BE2C (cell line): ENCODE measurements around the gene PTGDS.

Source experiments
- DNase-seq: peaks from one replicate; pipeline ENCODE4 v3.0.0-alpha.2; 2020
- H3K27me3 ChIP-seq: fragments of 250-450 bp; sonication (Bioruptor Pico); 2 replicates; pipeline ENCODE4 v1.5.1; 2020; ENCODE audit warnings: mild to moderate bottlenecking
- H3K36me3 ChIP-seq: fragments of 250-450 bp; sonication (Bioruptor Pico); 2 replicates; pipeline ENCODE4 v1.5.1; 2020; ENCODE audit warnings: mild to moderate bottlenecking
- H3K4me1 ChIP-seq: fragments of 250-450 bp; sonication (Bioruptor Pico); 2 replicates; pipeline ENCODE4 v1.5.1; 2020
- H3K4me3 ChIP-seq: 2 replicates; pipeline ENCODE4 v1.5.1; 2011; ENCODE audit warnings: low read depth, low read length
- H3K9me3 ChIP-seq: fragments of 250-450 bp; sonication (Bioruptor Pico); 2 replicates; pipeline ENCODE4 v1.5.1; 2020
- TF ChIP-seq, protein P1 (sequence below): IDR thresholded peaks from 2 replicates; pipeline ENCODE4 v1.5.1; 2012; ENCODE audit warnings: mild to moderate bottlenecking, low read depth, low read length

PTGDS gene

DNA sequence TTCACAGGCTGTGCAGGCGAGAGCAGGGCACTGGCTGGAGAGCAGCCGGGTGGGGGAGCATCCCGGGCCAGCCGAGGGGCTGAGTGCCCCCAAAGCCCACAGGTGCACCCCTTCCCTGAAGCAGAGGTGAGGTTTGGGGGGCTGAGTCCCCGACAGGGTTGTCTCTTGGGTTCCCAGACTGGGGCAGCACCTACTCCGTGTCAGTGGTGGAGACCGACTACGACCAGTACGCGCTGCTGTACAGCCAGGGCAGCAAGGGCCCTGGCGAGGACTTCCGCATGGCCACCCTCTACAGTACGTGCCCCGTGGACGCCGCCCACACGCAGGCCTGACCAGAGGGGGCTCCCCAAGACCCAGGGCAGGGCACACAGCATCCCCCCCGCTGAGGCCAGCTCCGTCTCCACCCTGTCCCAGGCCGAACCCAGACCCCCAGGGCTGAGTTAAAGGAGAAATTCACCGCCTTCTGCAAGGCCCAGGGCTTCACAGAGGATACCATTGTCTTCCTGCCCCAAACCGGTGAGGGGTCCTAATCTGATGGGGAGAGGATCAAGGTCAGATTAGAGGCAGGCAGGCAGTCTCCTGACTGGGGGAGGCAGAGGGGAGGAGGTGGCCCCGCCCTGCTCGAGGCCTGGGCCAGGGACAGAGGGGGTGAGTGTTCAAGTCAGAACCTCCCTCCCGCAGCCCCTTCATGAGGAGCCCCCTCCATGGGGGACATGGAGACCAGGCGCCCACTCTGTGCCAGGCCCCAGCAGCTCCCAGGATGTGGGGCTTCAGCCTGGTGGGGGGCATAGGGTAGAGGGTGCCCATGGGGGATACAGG, 2.7 kb downstream of the PTGDS start:
- no peaks in the 10 kb centered on the region for H3K27me3 ChIP-seq

GRCh38 chr9:136980669-136981478, 3.6 kb downstream of the PTGDS start:
- no peaks in the 10 kb centered on the region for H3K9me3 ChIP-seq
- TF ChIP-seq, protein P1, sequence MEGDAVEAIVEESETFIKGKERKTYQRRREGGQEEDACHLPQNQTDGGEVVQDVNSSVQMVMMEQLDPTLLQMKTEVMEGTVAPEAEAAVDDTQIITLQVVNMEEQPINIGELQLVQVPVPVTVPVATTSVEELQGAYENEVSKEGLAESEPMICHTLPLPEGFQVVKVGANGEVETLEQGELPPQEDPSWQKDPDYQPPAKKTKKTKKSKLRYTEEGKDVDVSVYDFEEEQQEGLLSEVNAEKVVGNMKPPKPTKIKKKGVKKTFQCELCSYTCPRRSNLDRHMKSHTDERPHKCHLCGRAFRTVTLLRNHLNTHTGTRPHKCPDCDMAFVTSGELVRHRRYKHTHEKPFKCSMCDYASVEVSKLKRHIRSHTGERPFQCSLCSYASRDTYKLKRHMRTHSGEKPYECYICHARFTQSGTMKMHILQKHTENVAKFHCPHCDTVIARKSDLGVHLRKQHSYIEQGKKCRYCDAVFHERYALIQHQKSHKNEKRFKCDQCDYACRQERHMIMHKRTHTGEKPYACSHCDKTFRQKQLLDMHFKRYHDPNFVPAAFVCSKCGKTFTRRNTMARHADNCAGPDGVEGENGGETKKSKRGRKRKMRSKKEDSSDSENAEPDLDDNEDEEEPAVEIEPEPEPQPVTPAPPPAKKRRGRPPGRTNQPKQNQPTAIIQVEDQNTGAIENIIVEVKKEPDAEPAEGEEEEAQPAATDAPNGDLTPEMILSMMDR, result no peak
- H3K4me1 ChIP-seq, result peaks cover 24% of the 10 kb centered on the region
- no peak for DNase-seq
- H3K36me3 ChIP-seq, result no peaks in the 10 kb centered on the region
- no peak overlapping the region for H3K4me3 ChIP-seq
- no peaks in the 10 kb centered on the region for H3K27me3 ChIP-seq

More for the DNA sequence above, 2.7 kb downstream of the PTGDS start:
- no peaks in the 10 kb centered on the region for H3K9me3 ChIP-seq
- H3K36me3 ChIP-seq, result no peaks in the 10 kb centered on the region
- no peak for DNase-seq
- H3K4me1 ChIP-seq, result peaks cover 24% of the 10 kb centered on the region
- no peak overlapping the region for H3K4me3 ChIP-seq
- TF ChIP-seq, protein P1, result no peak

- peak; percentile 73 for DNase-seq
- Histone ChIP-seq H3K9me3 (no peaks in the 10 kb centered on the region), H3K36me3 (no peaks in the 10 kb centered on the region), H3K4me1 (peaks cover 24% of the 10 kb centered on the region), H3K27me3 (no peaks in the 10 kb centered on the region), H3K4me3 (no peak overlapping the region)
- TF ChIP-seq, protein P1, result no peak
Observed at GRCh38 chr9:136981588-136982231, 4.4 kb downstream of the PTGDS start.

DNA sequence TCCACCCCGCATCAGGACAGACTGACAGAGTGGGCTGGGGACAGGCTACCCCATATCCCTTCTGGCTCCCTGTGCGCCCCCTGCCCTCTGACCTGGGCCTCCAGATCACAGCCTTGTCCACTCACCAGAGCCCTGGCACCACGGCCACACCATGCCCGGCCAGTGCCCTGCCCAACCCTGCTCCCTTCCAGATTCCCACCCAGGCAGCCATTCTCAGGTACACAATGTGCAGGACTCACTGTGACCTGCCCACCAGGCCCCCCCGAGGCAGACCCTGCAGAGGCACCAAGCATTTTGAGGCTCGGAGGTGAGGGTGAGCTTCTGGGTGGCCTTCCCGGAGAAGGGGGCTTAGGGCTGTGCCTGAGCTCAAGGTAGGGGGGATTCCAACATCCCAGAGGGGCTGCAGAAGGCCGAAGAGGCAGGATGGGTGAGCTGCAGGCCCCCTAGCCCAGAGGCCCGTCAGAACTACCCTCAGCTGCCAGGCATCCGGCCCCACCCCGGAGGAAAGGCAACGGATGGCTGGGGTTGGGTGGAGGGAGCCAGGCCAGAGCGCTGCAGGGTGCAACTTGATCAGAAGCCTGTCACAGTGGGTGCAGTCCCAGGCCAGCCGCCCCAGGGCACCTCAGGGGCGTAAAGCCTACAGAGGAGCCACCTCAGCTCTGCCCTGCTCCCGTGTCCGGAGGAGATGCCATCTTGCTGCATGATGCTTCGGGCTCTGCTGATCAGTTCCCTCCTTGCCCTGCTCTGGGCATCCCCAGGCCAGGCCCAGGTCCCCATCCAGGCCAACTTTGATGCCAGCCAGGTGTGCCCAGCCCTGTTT, 5.1 kb downstream of the PTGDS start, which contains the start of gene LCNL1:
Gene LCNL1, plus strand, starts transcription at position 762 of the 820 bp plus-strand sequence. CDS start 594 bp downstream, outside the sequence.
- H3K4me1 ChIP-seq, result peaks cover 24% of the 10 kb centered on the region
- no peaks in the 10 kb centered on the region for H3K9me3 ChIP-seq
- no peak within 1 kb of the TSS for H3K4me3 ChIP-seq
- no peaks in the 10 kb centered on the region for H3K27me3 ChIP-seq
- H3K36me3 ChIP-seq, result no peaks in the 10 kb centered on the region
- TF ChIP-seq, protein P1, result no peak
- DNase-seq, result no peak

- Histone ChIP-seq H3K36me3 (no peaks in the 10 kb centered on the region), H3K9me3 (no peaks in the 10 kb centered on the region), H3K27me3 (no peaks in the 10 kb centered on the region), H3K4me1 (peaks cover 24% of the 10 kb centered on the region), H3K4me3 (no peak overlapping the region)
- TF ChIP-seq, protein P1, result no peak
- no peak for DNase-seq
Observed at GRCh38 chr9:136983167-136983566, 5.9 kb downstream of the PTGDS start.
